ENCODE measurements around the gene PER1. TPM values are rescaled to one million over a fixed set of nuclear protein-coding genes. Genes with fewer than 3 reads are reported as not detected.
"Not testable (repeated sequence)": the region's sequence is repeated elsewhere in the genome, so short reads cannot be mapped to it uniquely, and the experiment has no call there.

The PER1 gene
- total and polyA plus RNA-seq, 2 experiments from 2014 or later: 5.1 to 5.9 TPM

DNA sequence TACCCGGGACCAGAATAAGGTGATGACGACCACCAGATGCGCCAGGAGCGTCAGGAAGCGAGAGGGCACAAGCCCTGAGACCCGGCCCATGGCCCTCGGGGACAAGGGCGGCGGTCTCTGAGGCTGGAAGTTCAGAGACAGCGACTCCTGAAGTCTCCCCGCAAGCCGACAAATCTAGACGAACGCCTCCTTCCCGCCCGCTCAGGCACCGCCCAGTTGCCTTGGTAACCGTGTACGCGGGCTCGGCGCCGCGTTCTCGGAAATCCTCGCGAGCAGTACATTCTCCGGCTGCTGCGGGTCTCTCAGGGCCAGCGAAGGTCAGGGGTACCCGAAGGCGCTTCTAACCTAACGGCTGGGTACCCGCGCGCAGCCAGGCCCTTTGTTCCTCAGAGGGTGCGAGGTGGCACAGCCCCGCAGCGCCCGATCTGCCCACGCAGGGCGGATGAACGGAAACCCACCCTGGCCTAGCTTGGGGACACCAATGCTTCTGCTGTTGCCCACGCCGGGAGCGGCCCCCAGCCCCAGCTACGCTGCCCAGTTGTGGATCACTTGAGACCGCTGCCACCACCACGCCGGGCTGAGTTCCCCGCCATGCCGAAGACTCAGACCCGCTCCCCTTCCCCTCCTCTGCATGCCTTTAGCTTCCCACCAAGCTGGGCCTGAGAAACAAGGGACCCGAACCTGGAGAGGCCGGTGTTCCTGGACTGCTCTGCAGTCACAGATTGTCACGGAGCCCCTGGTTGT is 24.2 kb upstream of the PER1 start, which contains the start of gene TMEM107:
TSS of gene TMEM107 (minus strand) at position 184 of the 744 bp plus-strand sequence. CDS start at position 90, 94 bp downstream.
- peak; percentile 96 for DNase-seq
- TF ChIP-seq EZH2phosphoT487 (IDR thresholded peaks at IDR 0.05; ENCODE audit: insufficient read depth, low read depth): no peak
- no peak for TF ChIP-seq EZH2 (IDR thresholded peaks at IDR 0.05; ENCODE audit: insufficient read depth, poor library complexity, severe bottlenecking)
- Histone ChIP-seq H3K4me3 (peak within 1 kb of the TSS; percentile 89), H3K36me3 (ENCODE audit: low read depth) (no peaks in the 10 kb centered on the region), H3K9me3 (ENCODE audit: low read depth) (no peaks in the 10 kb centered on the region), H3K9ac (peak within 1 kb of the TSS; percentile 89), H3F3A (ENCODE audit: insufficient read depth) (peaks cover 20% of the 10 kb centered on the region), H3K4me1 (ENCODE audit: insufficient read depth) (peaks cover 14% of the 10 kb centered on the region; the same call in 1 of the 2 replicates), H3K79me2 (ENCODE audit: insufficient read depth) (peaks cover 13% of the 10 kb centered on the region), H4K20me1 (ENCODE audit: insufficient read depth) (no peaks in the 10 kb centered on the region), H3K9me2 (ENCODE audit: insufficient read depth) (no peaks in the 10 kb centered on the region), H3K4me2 (ENCODE audit: unreplicated experiment) (peak within 1 kb of the TSS; percentile 98), H2AFZ (peak within 1 kb of the TSS; percentile 97), H3K27me3 (replicated peaks; ENCODE audit: insufficient read depth) (no peaks in the 10 kb centered on the region), H3K27ac (peak within 1 kb of the TSS; percentile 64)
- WGBS, 2 experiments (ENCODE audit: low coverage in 1 of 2, low lambda C conversion rate in 2 of 2, missing lambda C conversion rate in 2 of 2): 2% methylated on average over 44 to 53 of the region's 56 CpGs
- in situ Hi-C loops (cut with MboI): no loop called here

DNA sequence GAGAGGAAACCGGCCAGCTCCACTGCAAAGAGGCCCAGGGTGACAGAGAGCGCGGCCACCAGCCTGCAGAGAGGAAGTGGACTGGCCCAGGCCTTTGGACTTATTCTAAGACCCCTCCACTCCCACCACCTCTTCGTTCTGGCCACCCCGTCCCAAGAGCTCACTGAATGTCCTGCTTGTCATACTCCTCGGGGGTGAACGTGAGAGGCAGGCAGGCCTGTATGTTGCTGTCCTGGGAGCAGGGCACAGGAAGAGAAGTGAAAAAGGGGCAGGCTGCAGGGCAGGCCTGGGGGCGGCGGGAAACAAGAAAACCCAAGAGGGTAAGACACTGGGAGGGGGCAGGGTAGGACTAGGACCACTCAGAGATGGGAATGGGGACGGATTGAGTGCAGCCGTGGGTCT is 23.6 kb upstream of the PER1 start:
- H3K4me1 ChIP-seq (ENCODE audit: insufficient read depth): peaks cover 14% of the 10 kb centered on the region; the same call in 1 of the 2 replicates
- H4K20me1 ChIP-seq (ENCODE audit: insufficient read depth): no peaks in the 10 kb centered on the region
- WGBS, 2 experiments (ENCODE audit: low coverage in 1 of 2, low lambda C conversion rate in 2 of 2, missing lambda C conversion rate in 2 of 2): 14 to 16% methylated on average over 11 of the region's 11 CpGs
- DNase-seq: peak; percentile 51
- no peaks in the 10 kb centered on the region for H3K36me3 ChIP-seq (ENCODE audit: low read depth)
- peak overlapping the region; percentile 64 for H3K27ac ChIP-seq
- peaks cover 20% of the 10 kb centered on the region for H3F3A ChIP-seq (ENCODE audit: insufficient read depth)
- H3K4me2 ChIP-seq (ENCODE audit: unreplicated experiment): peak overlapping the region; percentile 98
- peaks cover 13% of the 10 kb centered on the region for H3K79me2 ChIP-seq (ENCODE audit: insufficient read depth)
- peak overlapping the region; percentile 89 for H3K4me3 ChIP-seq
- H3K9ac ChIP-seq: peak overlapping the region; percentile 89
- no peaks in the 10 kb centered on the region for H3K27me3 ChIP-seq (replicated peaks; ENCODE audit: insufficient read depth)
- in situ Hi-C loops (cut with MboI): no loop called here
- peak overlapping the region; percentile 97 for H2AFZ ChIP-seq
- TF ChIP-seq EZH2phosphoT487 (IDR thresholded peaks at IDR 0.05; ENCODE audit: insufficient read depth, low read depth): no peak
- H3K9me3 ChIP-seq (ENCODE audit: low read depth): no peaks in the 10 kb centered on the region
- no peaks in the 10 kb centered on the region for H3K9me2 ChIP-seq (ENCODE audit: insufficient read depth)

GRCh38 chr17:8173871-8174322 is 21.7 kb upstream of the PER1 start:
- TF ChIP-seq EZH2phosphoT487 (IDR thresholded peaks at IDR 0.05; ENCODE audit: insufficient read depth, low read depth): no peak
- no peak for TF ChIP-seq EZH2 (IDR thresholded peaks at IDR 0.05; ENCODE audit: insufficient read depth, poor library complexity, severe bottlenecking)
- H3K9ac ChIP-seq: peak overlapping the region; percentile 91

GRCh38 chr17:8173056-8173870 is 21.1 kb upstream of the PER1 start:
- Histone ChIP-seq H3K27ac (peak overlapping the region; percentile 97), H3K36me3 (ENCODE audit: low read depth) (no peaks in the 10 kb centered on the region), H3K9ac (peak overlapping the region; percentile 91), H2AFZ (peak overlapping the region; percentile 81), H3F3A (ENCODE audit: insufficient read depth) (peaks cover 20% of the 10 kb centered on the region), H3K4me1 (ENCODE audit: insufficient read depth) (peaks cover 14% of the 10 kb centered on the region; the same call in 1 of the 2 replicates), H4K20me1 (ENCODE audit: insufficient read depth) (no peaks in the 10 kb centered on the region), H3K79me2 (ENCODE audit: insufficient read depth) (peaks cover 13% of the 10 kb centered on the region), H3K9me2 (ENCODE audit: insufficient read depth) (no peaks in the 10 kb centered on the region), H3K9me3 (ENCODE audit: low read depth) (no peaks in the 10 kb centered on the region), H3K4me2 (ENCODE audit: unreplicated experiment) (peak overlapping the region; percentile 88), H3K4me3 (peak overlapping the region; percentile 68), H3K27me3 (replicated peaks; ENCODE audit: insufficient read depth) (no peaks in the 10 kb centered on the region)
- TF ChIP-seq EZH2phosphoT487 (IDR thresholded peaks at IDR 0.05; ENCODE audit: insufficient read depth, low read depth) (no peak), EZH2 (IDR thresholded peaks at IDR 0.05; ENCODE audit: insufficient read depth, poor library complexity, severe bottlenecking) (no peak)
- in situ Hi-C loops (cut with MboI): no loop called here
- WGBS, 2 experiments (ENCODE audit: low coverage in 1 of 2, low lambda C conversion rate in 2 of 2, missing lambda C conversion rate in 2 of 2): 0 to 1% methylated on average over 23 of the region's 23 CpGs
- DNase-seq: peak; percentile 96

More at GRCh38 chr17:8173871-8174322, 21.7 kb upstream of the PER1 start:
- Histone ChIP-seq H3K4me2 (ENCODE audit: unreplicated experiment) (peak overlapping the region; percentile 88), H3K79me2 (ENCODE audit: insufficient read depth) (peaks cover 13% of the 10 kb centered on the region), H3K4me1 (ENCODE audit: insufficient read depth) (peaks cover 14% of the 10 kb centered on the region; the same call in 1 of the 2 replicates), H3K4me3 (peak overlapping the region; percentile 68), H2AFZ (peak overlapping the region; percentile 81), H4K20me1 (ENCODE audit: insufficient read depth) (no peaks in the 10 kb centered on the region), H3K27ac (peak overlapping the region; percentile 97), H3K9me3 (ENCODE audit: low read depth) (no peaks in the 10 kb centered on the region), H3K36me3 (ENCODE audit: low read depth) (no peaks in the 10 kb centered on the region), H3K9me2 (ENCODE audit: insufficient read depth) (no peaks in the 10 kb centered on the region), H3F3A (ENCODE audit: insufficient read depth) (peaks cover 20% of the 10 kb centered on the region), H3K27me3 (replicated peaks; ENCODE audit: insufficient read depth) (no peaks in the 10 kb centered on the region)
- WGBS, 2 experiments (ENCODE audit: low coverage in 1 of 2, low lambda C conversion rate in 2 of 2, missing lambda C conversion rate in 2 of 2): 11 to 13% methylated on average over 14 of the region's 14 CpGs
- in situ Hi-C loops (cut with MboI): no loop called here
- peak; percentile 22 for DNase-seq

- H3K4me3 ChIP-seq; H3K79me2 ChIP-seq (ENCODE audit: insufficient read depth); H3K9ac ChIP-seq; H2AFZ ChIP-seq; H3K9me3 ChIP-seq (ENCODE audit: low read depth); H3K9me2 ChIP-seq (ENCODE audit: insufficient read depth); DNase-seq; H4K20me1 ChIP-seq (ENCODE audit: insufficient read depth); H3K27me3 ChIP-seq (replicated peaks; ENCODE audit: insufficient read depth); H3K36me3 ChIP-seq (ENCODE audit: low read depth); H3K4me2 ChIP-seq (ENCODE audit: unreplicated experiment); H3K4me1 ChIP-seq (ENCODE audit: insufficient read depth); H3K27ac ChIP-seq; in situ Hi-C loops (cut with MboI): not testable (repeated sequence)
- H3F3A ChIP-seq (ENCODE audit: insufficient read depth): peaks cover 27% of the 10 kb centered on the region
- 84 to 89% methylated on average over 10 to 19 of the region's 19 CpGs for WGBS, 2 experiments (ENCODE audit: low coverage in 1 of 2, low lambda C conversion rate in 2 of 2, missing lambda C conversion rate in 2 of 2)
Measured at GRCh38 chr17:8170186-8170585, 18.0 kb upstream of the PER1 start.
